Activated CD8-positive, alpha-beta memory T cell treated with anti-CD3 and anti-CD28 coated beads, Interleukin-2, amount 50 U/mL, for 48 hours (primary cell): Measurements from ENCODE around the gene TSPAN13.

Experiments used
- DNase-seq: peaks from one replicate; pipeline ENCODE4 v3.0.0-alpha.2; 2020

TSPAN13 gene

GRCh38 chr7:16816824-16817223, 63.3 kb downstream of the TSPAN13 start:
- no peak for DNase-seq

- no peak for DNase-seq
These were observed 64.0 kb downstream of the TSPAN13 start for GRCh38 chr7:16817536-16817935.

- DNase-seq, result no peak
These were observed 65.2 kb downstream of the TSPAN13 start for GRCh38 chr7:16818732-16819131.

- no peak for DNase-seq
These were observed 68.5 kb downstream of the TSPAN13 start for GRCh38 chr7:16822029-16822428.

- no peak for DNase-seq
These were observed 72.5 kb downstream of the TSPAN13 start for GRCh38 chr7:16826060-16826459.

GRCh38 chr7:16833373-16833772, 79.8 kb downstream of the TSPAN13 start:
- DNase-seq, result no peak
